Right renal cortex interstitium (tissue), 3 donors: Measurements from ENCODE around the gene SMCO1. TPM values are rescaled to one million over a fixed set of nuclear protein-coding genes. Genes with fewer than 3 reads are reported as not detected.
"Not testable (repeated sequence)": the region's sequence is repeated elsewhere in the genome, so short reads cannot be mapped to it uniquely, and the experiment has no call there.

Source experiments
- DNase-seq, 3 donors: peaks; one replicate each; pipeline ENCODE4 v3.0.0-alpha.2; 2013; ENCODE audit warnings: low read depth in 3 of 3, low spot score in 2 of 3
- polyA plus RNA-seq, 3 donors: library from polyadenylated mRNA; unstranded; fragments of 120-200 nt; gene quantifications; one replicate each; pipeline ENCODE4 v1.2.1, GENCODE V29; 2013; ENCODE audit not compliant: insufficient read length in 3 of 3

SMCO1 gene, protein sequence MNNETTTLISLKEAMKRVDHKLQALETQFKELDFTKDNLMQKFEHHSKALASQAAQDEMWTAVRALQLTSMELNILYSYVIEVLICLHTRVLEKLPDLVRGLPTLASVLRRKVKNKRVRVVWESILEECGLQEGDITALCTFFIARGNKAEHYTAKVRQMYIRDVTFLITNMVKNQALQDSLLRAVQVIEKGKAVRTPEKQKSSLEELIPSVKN
- under 1 TPM in 1 of 3 donors, not detected in 2; 0.08 TPM for polyA plus RNA-seq

DNA sequence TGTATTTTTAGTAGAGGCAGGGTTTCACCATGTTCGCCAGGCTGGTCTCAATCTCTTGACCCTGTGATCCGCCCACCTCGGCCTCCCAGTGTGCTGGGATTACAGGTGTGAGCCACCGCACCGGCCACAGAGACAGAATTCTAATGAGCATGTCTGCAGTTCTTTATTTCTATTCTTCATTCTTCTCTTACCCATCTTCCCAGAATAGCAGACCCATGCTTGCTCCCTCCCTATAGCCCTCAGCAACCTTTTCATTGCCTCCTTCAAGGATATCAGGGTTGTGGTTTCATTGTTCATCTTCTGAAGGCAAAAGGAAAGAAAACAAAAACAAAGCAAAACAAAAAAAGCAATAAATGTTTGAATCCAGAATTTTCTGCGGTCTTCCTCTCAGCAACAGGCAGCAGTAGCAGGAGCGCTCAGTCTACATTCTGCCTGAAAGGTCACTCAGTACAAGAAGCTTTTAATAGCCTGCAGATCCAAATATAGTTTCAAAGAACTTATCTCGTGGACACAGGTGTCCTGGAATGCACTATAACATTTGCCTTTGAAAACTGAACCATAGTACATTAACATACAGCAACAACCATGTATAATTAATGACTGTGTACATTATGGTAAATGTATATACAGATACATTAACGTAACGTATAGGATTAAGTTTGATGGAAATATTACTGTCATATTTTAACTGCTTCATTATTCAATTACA is at the start of gene SMCO1:
TSS of gene SMCO1 (minus strand) at position 434 of the 709 bp plus-strand sequence. CDS start at position 297, 137 bp downstream.
- DNase-seq, result no peak

- DNase-seq, result no peak
These were observed 48.6 kb upstream of the SMCO1 start for GRCh38 chr3:196563721-196564225.

DNA sequence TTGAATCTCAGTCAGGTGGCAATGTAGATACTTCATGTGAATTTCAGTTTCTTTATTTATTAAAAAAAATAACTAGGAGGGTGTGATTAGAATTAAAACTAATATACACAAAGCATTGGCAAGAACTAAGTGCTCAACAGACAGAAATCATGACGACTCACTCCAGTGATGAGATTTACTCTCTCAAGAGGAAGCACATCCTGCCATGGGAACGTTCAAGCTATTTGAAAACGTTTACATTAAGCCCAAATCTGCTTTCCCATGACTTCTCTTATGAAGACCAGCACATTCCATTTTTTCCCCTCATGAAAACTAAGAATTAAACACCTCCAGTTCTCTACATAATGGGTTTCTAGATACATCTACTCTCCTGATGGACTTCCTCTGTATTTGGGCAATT is 44.7 kb upstream of the SMCO1 start:
- DNase-seq, result no peak

DNA sequence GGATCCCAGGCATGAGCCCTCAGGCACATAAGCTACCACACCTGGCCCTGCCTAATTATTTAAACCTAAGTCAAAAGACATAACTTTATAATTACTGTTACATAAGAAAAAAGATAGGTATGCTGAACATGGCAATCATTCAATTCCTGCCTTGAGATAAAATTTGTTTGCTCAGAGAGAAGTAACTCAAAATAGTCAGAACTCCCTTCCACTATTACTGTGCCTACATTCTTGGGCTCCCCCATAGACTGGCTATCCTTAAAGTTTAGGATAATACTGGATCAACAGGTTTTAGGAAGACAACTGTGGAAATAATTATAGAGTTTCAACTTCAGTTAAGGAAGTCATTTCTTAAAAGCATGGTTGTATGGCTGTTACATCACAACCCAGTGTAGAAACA is 43.3 kb upstream of the SMCO1 start:
- no peak for DNase-seq

- no peak for DNase-seq
These were observed 42.1 kb upstream of the SMCO1 start for GRCh38 chr3:196557236-196557635.

GRCh38 chr3:196555295-196555694 is 40.1 kb upstream of the SMCO1 start:
- no peak for DNase-seq

GRCh38 chr3:196554205-196554604 is 39.1 kb upstream of the SMCO1 start:
- DNase-seq, result no peak

DNA sequence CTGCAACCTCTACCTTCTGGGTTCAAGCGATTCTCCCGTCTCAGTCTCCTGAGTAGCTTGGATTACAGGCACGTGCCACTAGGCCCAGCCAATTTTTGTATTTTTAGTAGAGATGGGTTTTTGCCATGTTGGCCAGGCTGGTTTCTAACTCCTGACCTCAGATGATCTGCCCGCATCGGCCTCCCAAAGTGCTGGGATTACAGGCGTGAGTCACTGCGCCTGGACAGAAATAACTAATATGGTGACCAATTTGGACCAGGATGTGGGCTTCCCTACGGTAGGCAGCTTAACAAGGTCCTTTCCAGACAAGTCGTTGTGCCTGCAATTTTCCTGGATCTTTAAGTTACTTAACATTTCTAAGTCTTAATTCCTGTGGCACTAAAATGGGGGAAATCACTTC is 38.4 kb upstream of the SMCO1 start:
- DNase-seq, result no peak

DNA sequence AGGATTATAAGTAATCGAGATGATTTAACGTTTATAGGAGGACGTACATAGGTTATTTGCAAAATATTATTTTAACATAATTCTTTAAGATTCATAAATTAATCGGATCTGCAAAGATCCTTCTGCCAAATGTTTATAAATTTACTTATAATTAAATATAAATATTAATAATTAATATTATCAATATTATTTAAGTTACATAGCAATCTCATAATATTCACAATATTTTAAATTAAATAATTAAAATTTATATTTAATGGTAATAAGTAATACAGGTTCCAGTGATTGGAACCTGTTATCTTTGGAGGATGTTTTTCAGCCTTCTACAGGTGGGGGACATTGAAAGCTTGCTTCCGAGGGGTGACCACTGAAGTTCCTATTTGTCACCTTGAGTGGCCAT is 37.1 kb upstream of the SMCO1 start:
- no peak for DNase-seq

DNA sequence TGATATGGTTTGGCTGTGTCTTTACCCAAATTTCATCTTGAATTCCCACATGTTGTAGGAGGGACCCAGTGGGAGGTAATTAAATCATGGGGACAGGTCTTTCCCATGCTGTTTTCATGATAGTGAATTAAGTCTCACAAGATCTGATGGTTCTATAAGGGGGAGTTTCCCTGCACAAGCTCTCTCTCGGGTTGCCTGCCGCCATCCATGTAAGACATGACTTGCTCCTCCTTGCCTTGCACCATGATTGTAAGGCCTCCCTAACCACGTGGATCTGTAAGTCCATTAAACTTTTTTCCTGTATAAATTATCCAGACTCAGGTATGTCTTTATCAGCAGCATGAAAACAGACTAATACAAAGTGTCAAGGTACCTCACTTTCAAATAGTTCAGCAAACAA is 35.0 kb upstream of the SMCO1 start:
- DNase-seq, result not testable (repeated sequence)

- not testable (repeated sequence) for DNase-seq
These were observed 34.2 kb upstream of the SMCO1 start for GRCh38 chr3:196549312-196549711.

GRCh38 chr3:196547067-196547466 is 31.9 kb upstream of the SMCO1 start:
- no peak for DNase-seq

- no peak for DNase-seq
These were observed 31.4 kb upstream of the SMCO1 start for GRCh38 chr3:196546537-196546936.

DNA sequence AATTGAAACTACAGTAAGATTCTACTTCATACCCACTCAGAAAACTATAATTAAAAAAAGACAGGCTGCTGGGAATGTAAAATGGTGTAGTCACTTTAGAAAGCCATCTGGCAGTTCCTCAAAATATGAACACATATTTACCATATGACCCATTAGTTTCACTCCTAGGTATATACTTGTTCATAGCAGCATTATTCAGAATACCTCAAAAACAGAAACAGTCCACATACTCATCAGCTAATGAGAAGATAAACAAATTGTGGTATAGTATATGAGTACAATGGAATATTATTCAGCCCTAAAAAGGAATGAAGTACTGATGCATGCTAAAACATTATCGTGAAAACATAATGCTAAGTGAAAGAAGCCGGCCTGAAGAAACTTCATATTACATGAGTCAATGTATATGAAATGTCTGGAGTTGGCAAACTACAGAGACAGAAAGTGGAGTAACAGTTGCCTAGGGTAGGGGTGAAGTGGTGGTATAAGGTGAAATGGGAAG is 29.4 kb upstream of the SMCO1 start:
- no peak for DNase-seq

DNA sequence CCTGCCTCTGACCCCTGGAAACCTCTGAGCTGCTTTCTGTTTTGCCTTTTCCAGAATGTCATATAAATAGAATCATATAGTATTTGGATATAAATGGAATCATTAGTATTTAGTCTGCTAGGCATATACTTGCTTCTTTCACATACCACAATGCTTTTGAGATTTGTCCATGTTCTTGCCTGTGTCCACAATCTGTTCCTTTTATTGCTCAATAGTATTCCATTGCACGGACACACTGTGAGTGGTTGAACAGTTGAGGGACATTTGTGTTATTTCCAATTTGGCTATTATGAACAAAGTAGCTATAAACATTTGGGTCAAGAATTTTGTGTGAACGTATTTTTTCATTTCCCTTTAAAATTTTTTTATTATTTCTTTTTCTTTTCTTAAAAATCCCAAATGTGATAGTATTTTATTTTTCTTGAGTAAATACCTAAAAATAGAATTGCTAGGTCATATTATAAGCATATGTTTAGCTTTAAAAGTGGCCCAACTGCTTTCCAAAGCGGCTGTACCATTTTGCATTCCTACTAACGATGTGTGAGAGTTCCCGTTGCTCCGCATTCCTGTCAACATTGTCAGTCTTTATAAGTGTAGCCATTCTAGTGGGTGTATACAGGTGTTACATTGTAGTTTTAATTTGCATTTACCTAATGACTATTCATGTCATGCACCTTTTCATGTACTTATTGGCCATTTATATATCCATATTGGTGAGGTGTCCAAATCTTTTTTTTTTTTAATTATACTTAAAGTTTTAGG is 26.7 kb upstream of the SMCO1 start:
- DNase-seq, result no peak

GRCh38 chr3:196537319-196537984 is 22.3 kb upstream of the SMCO1 start:
- peak in 1 of 3 donors; percentile 5 for DNase-seq

DNA sequence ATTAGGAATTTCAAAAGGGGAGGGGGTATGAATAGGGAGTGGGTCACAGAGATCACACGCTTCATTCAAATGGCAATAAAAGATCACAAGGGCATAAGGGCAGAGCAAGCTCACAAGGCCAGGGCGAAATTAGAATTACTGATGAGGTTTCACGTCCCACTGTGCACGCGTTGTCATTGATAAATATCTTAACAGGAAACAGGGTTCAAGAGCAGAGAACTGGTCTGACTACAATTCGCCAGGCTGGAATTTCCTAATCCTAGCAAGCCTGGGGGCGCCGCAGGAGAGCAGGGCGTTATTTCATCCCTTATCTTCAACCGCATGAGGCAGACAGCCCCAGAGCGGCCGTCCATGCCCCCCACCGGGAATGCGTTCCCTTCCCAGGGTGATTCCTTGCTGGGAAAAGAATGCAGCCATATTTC is 18.1 kb upstream of the SMCO1 start:
- no peak for DNase-seq

GRCh38 chr3:196531418-196531817 is 16.3 kb upstream of the SMCO1 start:
- no peak for DNase-seq

- peak; percentile 36 to 73 (median 49) for DNase-seq
These were observed 13.6 kb upstream of the SMCO1 start for GRCh38 chr3:196528639-196529233.

DNA sequence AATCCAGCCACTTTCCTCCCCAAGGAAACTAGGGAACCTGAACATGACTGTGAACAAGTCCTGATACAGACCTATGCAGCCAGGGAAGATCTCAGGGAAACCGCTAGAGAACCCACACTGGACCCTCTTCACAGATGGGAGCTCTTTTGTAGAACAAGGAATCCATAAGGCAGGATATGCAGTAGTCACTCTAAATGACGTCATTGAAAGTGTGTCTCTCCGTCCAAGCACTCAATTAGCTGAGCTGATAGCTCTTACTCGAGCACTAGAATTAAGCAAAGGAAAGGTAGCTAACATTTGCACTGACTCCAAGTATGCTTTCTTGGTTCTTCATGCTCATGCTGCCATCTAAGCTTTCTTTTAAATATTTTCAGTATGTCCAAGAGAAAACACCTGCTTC is 10.0 kb upstream of the SMCO1 start:
- DNase-seq, result no peak
